ENCODE results near the gene RPS2.

GRCh38 chr16:1980030-1980769, 15.6 kb upstream of the RPS2 start:
- TF ChIP-seq YY1 (IDR thresholded peaks at IDR 0.05; ENCODE audit: insufficient read depth, insufficient read length) (no peak), ZNF274 (IDR thresholded peaks at IDR 0.05; ENCODE audit: low read depth, low read length) (no peak), SUZ12 (IDR thresholded peaks at IDR 0.05; ENCODE audit: extremely low read depth, insufficient read depth, insufficient read length) (no peak)
